Left renal cortex interstitium (tissue), 4 donors: ENCODE measurements around the gene MAP2K1. TPM values are rescaled to one million over a fixed set of nuclear protein-coding genes. Genes with fewer than 3 reads are reported as not detected.
"Not testable (repeated sequence)": the region's sequence is repeated elsewhere in the genome, so short reads cannot be mapped to it uniquely, and the experiment has no call there.

Source experiments
- DNase-seq, 4 donors: peaks; one replicate each; pipeline ENCODE4 v3.0.0-alpha.2; 2013; ENCODE audit warnings: low read depth in 4 of 4, low spot score in 2 of 4, missing footprints in 1 of 4
- polyA plus RNA-seq, 4 donors: library from polyadenylated mRNA; unstranded; fragments of 120-200 nt; gene quantifications; one replicate each; pipeline ENCODE4 v1.2.1, GENCODE V29; 2013; ENCODE audit not compliant: insufficient read length in 4 of 4

MAP2K1 gene
- polyA plus RNA-seq, 4 donors, result 49.4 to 55.6 (median 52.1) TPM

DNA sequence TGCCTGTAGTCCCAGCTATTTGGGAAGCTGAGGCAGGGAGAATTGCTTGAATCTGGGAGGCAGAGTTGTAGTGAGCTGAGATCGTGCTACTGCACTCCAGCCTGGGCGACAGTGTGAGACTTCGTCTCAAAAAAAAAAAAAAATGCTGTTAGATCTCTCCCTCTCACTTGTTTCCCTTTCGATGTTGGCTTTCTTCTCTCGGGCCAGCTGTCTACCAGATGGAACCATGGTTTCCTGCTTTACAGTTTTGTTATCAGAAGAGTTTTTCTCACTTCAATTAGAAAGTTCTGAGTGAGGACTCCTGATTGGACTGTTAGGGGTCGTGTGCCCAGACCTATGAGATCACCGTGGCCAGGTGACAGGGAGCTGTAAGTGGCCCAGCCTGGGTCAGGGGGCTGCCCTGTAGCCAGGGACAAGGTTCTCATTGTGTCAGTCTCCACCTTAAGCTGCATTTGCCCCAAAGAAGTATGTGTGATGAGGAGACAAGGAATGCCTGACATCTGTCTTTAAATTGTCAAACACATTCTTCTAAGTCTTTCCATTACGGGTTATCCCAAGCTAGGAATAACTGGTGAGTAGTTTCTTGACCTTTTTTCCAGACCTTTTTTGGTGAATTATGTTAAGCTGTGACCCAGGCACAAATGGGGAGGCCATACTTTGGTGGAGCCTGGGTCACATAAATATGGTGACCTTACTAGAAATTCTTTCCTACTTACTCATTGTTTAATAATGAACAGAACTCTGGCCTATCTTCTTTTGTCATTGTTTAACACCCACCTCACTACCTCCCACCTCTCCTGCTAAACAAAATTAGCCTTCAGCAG is 85.7 kb downstream of the MAP2K1 start:
- DNase-seq, result no peak

DNA sequence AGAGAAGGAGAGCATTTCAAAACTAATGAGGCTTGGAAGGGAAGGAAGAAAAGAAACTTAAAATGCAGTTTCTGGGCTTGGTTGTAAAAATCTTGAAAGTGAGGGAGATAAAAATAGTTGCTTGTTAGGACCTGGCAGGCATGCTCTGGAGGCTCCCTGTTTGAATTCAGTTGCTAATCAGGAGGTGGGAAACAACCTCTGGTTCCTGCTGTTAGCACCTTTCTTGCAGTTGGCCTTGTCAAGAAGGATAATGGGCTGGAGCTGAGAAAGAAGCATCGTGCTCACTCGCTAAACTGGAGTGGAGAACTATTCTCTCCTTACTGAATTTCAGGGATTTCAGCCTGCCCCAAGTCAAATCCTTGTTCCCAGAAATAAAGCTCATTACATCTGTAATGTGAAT is 87.4 kb downstream of the MAP2K1 start:
- DNase-seq, result no peak

DNA sequence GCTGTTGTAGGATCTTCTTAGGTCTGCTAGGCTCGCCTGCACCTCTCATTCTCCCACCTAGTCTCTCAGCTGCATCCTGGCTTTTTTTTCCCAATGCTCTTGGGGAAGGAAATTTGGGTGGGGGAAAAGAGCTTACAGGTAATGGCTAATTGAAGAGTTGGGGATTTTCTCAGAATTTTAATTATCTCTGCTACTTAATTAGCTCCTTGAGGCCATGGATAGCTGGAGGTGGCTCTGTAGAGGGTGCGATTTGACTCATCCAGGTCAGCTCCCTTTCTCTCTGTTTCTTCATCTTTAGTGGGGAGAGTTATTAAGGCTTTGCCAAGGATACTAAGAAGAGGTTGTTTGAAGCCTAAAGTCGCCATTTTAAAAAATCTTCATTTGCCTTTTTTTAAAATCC is 88.3 kb downstream of the MAP2K1 start:
- no peak for DNase-seq

DNA sequence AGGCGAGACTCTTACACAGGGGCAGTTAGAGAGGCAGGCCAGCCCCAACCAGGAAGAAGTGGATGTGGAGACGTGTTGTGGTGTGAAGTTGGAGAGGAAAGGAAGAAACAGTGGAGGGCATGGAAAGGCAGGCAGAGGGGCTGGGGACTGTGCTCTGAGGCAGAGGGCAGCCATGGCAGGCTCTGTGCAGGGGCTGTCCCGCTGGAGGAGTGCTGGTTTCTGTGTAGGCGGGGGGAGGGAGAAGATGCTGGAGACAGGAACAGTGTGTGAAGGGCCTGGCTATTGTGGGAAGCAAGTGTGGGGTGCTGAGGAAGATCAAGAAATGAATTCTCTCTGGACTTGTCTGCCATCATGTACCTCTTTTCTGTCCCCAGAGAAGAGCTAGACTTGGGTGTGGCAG is 89.8 kb downstream of the MAP2K1 start:
- DNase-seq, result no peak

DNA sequence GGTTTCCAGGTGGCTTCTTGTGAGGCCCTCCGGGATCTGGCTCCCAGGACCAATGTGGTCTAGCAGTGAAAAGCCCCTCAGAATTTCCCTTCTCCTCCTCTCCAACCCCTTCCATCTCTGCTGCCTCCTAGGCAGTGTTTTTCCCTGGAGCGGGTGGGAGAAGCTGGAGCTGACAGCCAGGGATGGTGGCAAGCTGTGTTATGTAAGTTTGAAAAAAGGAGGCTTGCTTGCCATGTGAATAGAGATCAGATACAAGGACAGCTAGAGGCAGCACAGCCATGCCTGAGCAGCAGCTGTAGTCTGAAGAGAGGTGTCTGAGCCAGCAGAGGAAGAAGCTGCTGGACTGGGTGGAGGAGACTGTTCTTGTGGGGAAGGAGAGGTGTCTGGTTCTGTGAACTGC is 90.3 kb downstream of the MAP2K1 start:
- DNase-seq, result no peak

DNA sequence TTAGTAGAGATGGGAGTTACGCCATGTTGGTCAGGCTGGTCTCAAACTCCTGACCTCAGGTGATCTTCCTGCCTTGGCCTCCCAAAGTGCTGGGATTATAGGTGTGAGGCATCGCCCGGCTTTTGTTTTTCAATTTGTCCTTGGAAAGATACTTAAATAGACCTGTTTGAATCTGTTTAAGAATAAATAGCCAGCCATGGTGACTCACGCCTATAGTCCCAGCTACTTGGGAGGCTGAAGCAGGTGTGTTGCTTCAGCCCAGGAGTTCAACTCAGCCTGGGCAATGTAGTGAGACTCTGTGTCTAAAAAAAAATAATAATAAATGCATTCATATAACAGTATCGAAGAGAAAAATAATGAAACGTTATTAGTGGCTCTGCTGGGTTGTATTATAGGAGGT is 93.6 kb downstream of the MAP2K1 start:
- DNase-seq, result no peak

DNA sequence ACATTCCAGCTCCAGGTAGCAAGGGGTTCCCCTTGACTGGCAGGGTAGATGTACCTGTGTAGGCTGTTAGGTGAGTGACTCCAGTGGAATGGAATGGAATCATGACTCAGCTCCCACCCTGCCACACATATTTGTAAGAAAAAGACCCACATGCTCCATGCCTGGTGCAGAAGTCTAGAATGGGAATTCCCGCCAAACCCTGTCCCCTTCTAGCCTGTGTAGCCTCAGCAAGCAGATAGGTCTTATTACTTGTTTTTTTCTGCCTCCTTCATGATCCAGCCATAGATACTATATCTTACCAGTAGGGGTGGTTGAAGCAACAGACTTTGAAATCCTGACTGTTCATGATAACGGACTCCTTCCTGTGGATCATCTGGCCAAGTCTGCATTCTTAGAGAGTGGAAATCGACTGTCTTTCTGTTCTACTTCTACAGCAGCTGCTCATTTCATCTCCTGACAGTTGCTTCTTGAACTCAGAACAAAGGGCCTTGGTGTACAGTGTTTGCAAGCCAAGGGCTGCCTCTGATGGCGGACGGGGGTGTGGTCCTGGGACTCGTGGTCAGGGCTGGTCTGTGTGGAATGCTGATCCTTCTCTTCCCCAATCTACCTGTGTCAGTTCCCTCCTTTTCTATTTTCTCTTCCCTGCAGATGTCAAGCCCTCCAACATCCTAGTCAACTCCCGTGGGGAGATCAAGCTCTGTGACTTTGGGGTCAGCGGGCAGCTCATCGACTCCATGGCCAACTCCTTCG is 94.6 kb downstream of the MAP2K1 start:
- DNase-seq, result no peak

DNA sequence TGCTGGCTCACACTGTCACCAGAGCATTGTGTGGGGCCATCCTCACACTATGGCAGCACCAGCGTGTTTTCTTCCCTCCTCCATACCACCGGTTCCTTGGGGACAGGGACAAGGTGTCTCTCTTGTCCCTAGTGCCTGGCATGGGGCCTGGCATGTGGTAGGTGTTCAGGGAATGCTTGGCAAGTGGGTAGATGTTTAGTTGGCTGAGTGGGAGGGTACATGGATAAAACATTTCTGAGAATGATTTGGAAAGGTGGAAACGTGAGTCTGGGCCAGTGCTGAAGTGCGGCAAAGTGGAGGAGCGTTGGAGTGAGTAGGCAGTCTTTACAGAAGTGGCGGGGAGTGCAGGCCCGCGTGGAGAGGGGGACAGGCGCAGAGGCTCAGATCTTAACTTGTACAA is 95.8 kb downstream of the MAP2K1 start:
- no peak for DNase-seq

DNA sequence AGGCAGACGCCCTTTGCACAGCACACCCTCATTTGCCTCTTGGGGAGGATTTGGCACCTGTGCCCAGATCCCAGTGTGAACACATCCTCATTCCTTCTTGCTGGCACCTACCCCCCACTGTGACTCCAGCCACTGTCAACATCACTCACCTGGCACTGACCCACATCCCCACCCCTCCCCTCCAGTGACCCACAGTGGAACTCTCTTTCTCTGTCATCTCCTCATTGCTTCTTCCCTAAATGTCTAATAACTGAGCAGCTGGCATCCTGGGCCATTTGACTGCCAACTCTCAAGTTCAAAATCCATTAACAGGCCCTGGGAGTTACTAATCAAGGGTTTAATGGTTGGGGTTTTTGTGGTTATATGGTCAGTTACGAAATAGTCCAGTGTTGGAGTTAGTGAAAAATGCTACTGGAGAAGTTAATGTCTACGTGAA is 96.4 kb downstream of the MAP2K1 start:
- DNase-seq, result no peak

DNA sequence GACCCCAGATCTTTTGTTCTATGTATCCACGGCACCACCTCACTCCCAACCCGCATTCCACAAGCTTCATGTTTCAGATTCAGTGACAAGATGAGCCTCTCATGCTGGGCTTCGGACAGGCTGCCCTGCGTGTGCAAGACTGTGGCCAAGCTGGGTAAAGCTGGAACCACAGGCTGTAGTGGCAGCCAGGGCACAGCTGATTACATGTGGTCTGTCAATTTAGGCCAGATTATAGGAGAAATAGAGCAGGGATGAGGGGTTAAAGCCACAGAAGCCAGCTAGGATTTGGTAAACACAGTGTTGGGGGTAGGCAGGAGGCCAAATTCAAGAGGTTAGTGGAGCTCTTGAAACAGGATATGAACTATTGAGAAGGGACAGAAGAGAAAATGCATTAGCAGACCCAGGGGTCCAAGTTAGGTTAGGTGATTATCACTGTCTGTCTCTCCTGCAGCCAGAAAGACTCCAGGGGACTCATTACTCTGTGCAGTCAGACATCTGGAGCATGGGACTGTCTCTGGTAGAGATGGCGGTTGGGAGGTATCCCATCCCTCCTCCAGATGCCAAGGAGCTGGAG is 97.9 kb downstream of the MAP2K1 start:
- DNase-seq, result no peak

DNA sequence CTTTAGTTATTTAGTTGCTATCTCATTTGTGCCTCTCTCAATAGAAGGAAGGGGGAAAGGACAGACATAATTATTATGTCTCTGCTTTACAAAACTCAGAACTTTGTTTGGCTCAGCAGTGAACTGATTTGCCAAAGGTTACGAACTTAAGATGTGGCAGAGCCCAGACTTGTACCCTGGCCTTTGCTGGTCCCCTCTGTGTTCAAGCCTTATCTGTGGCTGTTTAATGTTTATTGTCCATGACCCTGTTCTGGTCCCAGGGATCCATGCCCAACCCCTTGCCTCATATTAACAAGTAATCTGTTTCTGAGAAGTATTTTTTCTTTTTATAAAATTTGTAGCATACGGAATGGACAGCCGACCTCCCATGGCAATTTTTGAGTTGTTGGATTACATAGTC is 100.2 kb downstream of the MAP2K1 start:
- no peak for DNase-seq

DNA sequence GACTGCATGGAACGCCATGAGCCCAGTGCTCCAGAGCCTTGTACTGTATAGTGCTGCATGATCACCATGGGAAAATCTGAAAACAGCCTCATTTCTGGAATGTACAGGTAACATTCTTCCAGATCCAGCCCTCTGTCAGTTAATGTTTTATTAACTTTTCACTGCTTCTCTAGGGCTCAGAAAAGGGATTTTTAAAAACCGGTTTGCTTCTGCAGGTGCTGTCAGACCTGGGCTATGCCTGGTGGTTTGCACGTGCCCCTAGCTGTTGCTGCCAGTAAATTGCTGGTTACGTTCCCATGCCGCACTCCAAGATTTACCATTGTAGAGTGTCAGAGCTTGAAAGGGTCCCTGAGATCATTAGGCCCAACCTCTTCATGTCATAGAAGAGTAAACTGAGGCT is 101.8 kb downstream of the MAP2K1 start:
- DNase-seq, result no peak

DNA sequence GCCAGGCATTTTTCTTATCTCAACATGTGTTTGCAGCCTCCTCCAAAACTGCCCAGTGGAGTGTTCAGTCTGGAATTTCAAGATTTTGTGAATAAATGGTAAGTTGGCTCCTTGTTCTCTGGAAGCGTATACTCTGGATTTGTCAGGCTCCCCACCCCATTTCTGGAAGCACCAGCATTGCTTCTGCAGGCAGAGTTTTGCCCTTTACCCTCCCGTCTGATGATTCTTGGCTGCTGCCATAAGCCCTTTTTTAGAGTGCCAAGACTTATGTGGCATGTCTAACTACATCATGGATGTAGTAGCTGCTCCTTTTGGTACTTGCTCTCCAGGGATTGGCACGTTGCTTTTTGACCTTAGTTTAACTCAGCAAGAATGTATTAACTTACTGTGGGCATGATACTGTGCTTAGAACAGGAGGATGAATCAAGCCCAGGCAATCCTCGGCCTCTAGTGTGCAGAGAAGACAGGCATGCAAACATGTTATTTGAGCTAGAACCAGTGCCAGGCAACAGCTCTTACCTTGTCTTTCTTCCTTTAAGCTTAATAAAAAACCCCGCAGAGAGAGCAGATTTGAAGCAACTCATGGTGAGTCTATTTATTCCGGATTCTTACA is 102.6 kb downstream of the MAP2K1 start:
- DNase-seq, result no peak

DNA sequence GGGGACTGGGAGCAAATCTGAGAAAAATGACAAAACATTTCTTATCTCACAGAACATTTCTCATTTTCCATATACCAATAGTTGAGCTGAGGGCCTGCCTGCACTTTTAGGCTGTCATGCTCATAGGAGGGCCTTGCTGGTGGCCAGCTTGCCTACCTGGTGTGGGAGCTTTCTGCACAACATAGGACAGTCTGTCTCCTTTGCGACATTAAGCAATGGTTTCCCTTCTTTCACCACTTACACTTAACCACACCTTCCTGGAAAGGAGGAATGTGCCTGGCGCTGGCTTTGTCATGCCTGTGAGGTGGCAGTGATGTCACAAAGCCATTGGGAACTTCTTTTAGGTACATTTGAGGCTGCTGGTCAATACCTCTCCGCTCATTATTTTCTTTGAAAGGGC is 105.1 kb downstream of the MAP2K1 start:
- no peak for DNase-seq

DNA sequence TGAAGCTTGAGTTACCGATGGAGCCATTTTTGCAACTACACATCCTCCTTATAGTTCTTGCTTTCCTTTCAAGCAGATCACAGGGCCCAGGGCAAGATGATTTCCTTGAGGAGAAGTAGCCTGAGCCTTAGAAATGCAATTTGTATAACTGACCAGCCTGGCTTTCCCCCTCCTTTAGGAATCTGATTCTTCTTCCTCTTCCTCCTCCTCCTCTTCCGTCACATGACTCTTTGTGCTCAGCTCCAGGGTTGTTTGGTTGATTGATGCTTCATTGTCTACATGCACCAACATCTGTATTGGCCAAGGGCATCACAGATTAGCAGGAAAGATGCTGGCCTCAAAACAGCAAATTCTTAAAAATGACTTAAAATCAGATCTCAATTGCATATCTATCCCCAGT is 107.5 kb downstream of the MAP2K1 start:
- DNase-seq, result no peak

DNA sequence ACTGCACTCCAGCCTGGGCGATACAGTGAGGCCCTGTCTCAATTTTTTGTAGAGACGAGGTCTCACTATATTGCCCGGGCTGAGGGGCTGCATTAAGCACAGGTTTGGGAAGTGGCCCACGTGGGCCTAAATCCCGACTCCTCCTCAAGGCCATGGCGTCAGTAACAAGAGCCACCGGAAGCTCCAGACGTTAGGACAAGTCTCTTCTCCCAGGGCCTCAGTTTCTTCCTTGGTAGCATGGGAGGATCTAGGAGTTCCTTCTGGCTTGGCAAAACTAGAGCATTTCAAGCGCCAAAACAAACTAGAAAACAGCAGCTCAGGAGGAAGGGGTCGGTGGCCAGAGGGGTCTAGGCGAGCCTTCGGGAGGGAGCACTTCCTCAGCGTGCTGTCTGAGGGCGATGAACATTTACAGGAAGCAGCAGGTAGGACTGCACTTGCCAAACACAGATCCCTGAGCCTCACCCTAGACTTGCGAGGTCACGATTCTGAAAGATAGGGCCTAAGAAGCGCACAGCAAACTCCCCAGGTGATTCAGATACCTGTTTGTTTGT is 110.3 kb downstream of the MAP2K1 start:
- no peak for DNase-seq

DNA sequence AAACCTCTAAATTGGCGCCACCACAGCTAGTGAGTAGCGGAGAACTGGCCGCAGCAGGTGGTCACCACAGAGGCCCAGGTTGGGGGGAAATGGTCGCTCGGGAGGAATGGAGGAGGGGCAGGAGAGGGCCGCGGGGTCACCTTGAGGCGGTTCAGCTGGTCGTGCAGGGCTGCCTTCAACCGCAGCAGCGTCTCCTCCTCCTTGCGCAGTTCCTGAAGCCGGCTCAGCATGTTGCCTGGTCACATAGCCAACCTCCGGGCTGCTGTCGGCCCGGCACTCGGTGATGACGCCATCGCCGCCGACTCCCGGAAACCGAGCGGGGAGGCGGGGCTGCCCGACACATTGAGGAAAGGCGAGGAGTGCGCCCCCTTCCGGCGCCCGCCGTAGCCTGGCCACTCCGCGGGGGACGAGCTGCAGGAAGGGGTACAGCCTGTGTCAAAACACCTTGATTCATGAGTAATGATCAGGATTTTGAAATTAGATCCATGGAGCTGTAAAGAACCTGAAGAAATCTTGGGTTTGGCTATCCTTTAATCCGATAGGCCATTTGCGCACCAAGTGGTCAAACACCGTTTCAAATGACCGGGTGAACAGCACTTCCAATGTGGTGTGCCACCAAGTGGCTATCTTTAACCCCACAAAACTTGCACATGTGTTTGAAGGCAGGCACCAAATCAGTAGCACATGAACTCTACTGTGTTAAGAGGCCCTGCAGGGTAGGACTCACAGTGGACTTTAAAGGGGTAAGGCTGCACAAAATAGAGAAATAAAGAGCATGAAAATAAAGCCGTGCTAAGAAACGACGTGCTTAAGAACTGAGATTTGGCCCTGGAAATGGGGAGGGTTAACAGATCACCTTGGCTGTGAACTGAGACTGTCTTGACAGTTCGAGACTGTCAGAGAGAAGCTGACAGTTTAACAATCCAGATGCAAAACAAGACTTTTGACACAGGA is 111.1 kb downstream of the MAP2K1 start, which contains the start of gene SNAPC5:
Gene SNAPC5 (minus strand): TSS at position 261 of the 954 bp plus-strand sequence. CDS start 31 bp downstream, at position 230.
- DNase-seq, result peak; percentile 82 to 90 (median 85)

DNA sequence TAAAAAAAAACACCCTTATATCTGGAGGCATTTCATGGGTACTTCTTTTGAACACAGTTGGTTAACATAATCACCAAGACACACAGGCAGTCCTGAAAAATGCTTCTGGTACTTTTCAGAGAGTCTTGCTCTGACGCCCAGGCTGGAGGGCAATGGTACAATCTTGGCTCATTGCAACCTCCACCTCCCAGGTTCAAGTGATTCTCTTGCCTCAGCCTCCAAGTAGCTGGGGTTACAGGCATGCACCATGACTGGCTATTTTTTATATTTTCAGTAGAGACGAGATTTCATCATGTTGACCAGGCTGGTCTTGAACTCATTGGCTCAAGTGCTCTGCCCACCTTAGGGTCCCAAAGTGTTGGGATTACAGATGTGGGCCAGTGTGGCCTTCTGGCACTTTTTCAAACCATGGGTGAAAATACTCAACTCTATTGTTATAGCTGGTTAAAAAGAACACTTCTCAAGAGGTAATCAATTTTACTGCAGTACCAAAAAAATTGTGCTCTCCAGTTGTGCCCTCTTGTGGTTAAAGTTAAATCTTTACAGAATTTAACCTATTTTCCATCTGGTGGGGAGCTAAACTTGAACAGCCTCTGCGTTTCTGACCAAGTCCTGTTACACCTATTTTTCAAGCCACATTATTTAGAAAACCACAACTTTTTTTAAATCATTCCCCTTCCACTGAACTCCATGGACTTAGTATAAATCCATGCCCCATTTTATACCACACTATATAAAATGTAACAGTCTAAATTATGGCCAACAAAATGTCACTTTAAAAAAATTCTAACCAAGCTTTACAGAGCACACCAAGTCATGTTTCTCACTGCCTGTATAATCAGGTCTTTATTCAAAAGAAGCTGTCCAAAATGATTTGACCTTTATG is 112.0 kb downstream of the MAP2K1 start:
- DNase-seq, result peak in 1 of 4 donors; percentile 19

DNA sequence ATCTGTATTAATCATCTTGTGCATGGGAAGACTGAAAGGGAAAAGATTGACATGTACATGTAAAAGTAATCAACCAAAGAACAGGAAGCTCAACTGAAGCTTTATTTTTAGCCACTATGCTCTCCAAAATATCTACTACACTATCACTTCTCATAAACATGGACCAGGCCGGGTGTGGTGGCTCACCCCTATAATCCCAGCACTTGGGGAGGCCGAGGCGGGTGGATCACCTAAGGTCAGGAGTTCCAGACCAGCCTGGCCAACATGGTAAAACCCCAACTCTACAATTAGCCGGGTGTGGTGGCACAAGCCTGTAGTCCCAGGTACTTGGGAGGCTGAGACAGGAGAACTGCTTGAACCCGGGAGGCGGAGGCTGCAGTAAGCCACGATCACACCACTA is 113.6 kb downstream of the MAP2K1 start:
- DNase-seq, result not testable (repeated sequence)
